Measurements from ENCODE around the gene SUOX.
"Not testable (repeated sequence)": the region's sequence is repeated elsewhere in the genome, so short reads cannot be mapped to it uniquely, and the experiment has no call there.

SUOX gene

GRCh38 chr12:55996715-55997534, at the start of gene SUOX:
Gene SUOX (plus strand): TSS chr12:55997276. CDS start chr12:56002222, 4,946 bp downstream.
- DNase-seq (ENCODE audit: low read depth in 3 of 3), result no peak

DNA sequence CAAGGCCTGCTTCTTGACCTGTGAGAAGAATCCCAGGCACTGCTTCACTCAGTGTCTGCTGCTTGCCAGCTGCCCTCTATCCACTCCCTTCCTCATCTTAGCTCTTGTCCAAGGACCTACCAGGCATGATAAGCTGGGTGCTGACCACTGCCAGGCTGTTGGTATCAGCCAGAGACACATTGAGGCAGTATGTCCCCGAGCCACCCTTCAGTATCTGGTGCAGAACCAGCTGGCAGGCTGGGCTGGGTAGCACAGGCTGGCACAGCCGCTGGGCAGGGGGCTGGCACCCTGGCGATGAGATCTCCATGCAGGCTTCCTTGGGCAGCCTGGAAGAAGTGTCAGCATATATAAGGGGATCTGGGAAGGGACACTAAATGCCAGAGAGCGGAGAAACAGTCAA, 41.7 kb upstream of the SUOX start:
- DNase-seq (ENCODE audit: low read depth in 3 of 3), result no peak

DNA sequence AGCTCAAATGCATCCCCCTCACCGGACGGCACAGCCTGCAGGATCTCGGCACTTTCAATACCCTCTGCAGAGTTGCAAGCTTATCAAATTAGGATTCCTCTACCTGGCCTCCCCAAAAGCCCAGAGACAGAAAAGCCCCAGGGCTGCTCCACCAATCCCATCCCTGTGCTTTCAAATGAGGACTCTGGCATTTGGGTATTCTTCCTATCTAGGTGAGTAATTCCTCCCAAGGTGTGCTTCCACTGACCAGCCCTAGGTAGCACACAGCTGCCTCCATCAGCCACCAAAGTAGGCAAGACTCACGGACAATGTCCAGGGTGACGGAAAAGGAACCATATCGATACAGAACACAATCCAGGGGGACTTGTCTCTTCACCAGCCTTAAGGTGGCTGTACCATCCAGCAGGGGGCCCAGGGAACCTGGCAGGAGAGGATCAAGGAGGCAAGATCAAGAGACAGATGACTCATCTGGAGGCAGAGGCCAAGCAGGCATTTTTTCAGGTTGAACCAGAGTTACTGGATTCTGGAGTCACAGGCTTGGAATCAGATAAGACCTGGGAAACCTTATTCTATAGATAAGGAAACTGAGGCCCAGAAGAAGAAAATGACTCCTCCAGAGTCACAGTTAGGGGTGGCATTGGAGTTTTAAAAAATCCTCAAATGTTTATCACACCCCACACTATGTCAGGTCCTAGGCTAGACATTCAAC, 41.1 kb upstream of the SUOX start:
- no peak for DNase-seq (ENCODE audit: low read depth in 3 of 3)

GRCh38 chr12:55957106-55957859, 39.8 kb upstream of the SUOX start:
- no peak for DNase-seq (ENCODE audit: low read depth in 3 of 3)

DNA sequence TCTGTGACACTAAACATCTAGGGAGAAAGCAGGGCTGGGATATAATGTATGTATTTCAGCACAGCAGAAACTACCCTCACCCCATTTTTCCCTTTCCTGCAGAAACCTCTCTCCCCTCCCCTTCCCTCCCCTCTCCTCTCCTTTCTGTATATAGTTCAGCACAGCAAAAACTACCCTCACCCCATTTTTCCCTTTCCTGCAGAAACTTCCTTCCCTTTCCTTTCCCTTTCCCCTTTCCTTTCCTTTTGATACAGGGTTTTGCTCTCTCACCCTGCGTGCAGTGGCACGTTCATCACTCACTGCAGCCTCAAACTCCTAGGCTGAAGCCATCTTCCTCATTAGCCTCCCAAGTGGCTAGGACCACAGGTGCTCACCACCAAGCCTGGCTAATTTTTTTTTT, 33.3 kb upstream of the SUOX start:
- no peak for DNase-seq (ENCODE audit: low read depth in 3 of 3)

GRCh38 chr12:55965240-55965639, 31.8 kb upstream of the SUOX start:
- DNase-seq (ENCODE audit: low read depth in 3 of 3), result no peak

DNA sequence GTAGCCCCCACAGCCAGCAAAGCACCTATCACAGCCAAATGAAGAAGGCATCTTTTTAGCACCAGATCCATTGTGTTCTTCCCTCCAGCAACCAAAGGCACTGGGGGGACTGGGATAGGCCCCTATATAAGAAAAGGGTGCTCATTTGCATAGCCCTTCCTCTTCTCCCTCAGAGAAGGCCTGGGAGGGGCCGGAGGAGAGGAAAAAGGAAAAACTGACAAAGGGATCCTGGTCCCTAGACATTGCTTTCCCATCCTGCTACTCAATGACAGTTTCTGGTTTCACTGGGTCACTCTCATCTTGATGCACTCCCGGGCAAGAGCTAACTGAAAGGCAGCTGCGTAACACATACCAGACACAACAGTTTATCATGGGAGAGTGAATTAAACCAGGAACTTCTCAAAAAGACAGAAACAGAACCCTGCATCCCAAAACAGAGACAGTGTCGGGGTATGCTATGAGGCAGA, 31.1 kb upstream of the SUOX start, which contains the start of gene PMEL:
Gene PMEL, minus strand, starts transcription at position 102 of the 467 bp plus-strand sequence. Its CDS starts 31 bp downstream, at position 71.
- no peak for DNase-seq (ENCODE audit: low read depth in 3 of 3)

DNA sequence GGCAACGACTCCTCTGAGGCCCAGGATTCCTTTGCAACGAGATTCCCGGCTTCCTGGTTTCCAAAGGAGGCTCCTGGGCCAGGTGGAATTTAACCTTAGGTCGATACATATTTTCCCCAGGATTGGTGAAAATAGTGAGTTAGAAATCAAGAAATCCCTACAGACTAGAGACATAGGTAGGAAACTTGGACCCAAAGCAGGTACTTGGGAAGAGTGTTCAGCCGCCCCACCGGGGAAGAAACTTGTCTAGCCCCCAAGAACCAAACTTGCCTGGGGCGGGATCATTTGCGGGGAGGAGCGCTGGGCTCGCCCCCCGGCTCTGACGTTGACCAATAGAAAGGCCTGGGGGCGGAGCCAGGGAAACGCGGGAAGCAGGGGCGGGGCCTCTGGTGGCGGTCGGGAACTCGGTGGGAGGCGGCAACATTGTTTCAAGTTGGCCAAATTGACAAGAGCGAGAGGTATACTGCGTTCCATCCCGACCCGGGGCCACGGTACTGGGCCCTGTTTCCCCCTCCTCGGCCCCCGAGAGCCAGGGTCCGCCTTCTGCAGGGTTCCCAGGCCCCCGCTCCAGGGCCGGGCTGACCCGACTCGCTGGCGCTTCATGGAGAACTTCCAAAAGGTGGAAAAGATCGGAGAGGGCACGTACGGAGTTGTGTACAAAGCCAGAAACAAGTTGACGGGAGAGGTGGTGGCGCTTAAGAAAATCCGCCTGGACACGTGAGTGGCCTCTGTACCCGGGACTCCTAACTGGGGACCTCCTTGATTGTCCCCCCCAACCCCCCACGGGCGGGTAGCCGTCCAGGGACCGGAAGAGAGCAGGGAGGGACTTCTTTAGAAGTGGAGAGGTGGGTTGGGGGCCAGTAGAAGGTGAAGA, 30.4 kb upstream of the SUOX start, which contains the start of gene CDK2:
Gene CDK2, plus strand, starts transcription at position 423 of the 874 bp plus-strand sequence. Its CDS starts 179 bp downstream, at position 602.
- DNase-seq (ENCODE audit: low read depth in 3 of 3), result peak; percentile 83 to 95 (median 89)

DNA sequence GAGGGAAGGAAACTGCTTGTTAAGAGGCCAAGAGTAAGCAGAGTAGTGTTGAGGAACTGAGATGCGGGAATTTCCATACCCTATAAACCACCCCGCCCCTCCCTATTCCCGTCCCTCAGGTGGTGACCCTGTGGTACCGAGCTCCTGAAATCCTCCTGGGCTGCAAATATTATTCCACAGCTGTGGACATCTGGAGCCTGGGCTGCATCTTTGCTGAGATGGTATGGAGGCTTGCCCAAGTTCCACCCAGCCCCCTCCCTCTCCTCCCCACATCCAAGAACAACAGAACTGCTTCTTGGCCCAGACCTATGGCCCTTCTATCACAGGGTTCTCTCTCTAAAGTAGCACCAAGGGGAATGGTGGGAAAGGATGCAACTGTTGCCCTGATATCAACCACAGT, 27.7 kb upstream of the SUOX start:
- no peak for DNase-seq (ENCODE audit: low read depth in 3 of 3)

GRCh38 chr12:55970775-55971174, 26.3 kb upstream of the SUOX start:
- DNase-seq (ENCODE audit: low read depth in 3 of 3), result no peak

- DNase-seq (ENCODE audit: low read depth in 3 of 3), result no peak
These were observed 25.0 kb upstream of the SUOX start for GRCh38 chr12:55972042-55972441.

GRCh38 chr12:55972456-55972855, 24.6 kb upstream of the SUOX start:
- DNase-seq (ENCODE audit: low read depth in 3 of 3), result no peak

DNA sequence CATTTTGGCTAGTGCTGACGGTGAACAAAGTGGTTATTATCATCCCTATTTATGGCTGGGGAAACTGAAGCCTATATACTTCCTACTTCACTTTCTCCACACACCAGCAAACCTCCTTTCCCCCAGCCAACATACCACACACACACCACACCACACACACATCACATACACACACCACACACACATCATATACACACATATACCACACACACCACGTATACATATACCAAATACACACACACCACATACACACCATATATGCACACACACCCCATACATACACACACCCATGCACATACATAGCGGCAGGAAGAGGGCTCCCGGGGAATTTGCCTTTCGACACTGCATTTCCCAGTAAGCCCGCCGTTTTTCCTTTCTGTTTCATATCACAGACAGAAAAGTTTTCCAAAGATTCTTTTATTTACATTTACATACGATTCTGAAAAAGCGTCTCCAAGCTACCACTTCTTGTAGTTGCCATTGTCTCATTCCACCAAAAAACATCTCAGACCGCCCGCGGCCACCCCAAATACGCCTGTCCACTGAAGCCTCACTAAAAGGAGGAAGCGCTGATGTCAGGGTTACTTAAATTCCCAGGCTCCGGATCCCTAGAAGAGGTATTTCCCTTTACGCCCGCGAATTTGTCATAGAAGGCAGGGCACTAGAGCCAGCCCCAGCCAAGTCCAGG, 24.0 kb upstream of the SUOX start:
- no peak for DNase-seq (ENCODE audit: low read depth in 3 of 3)

GRCh38 chr12:55973599-55974307, 23.3 kb upstream of the SUOX start, which contains the start of gene RAB5B:
Gene RAB5B (plus strand): TSS chr12:55974078. CDS start chr12:55986961, 12,883 bp downstream.
- DNase-seq (ENCODE audit: low read depth in 3 of 3), result peak; percentile 91 to 99 (median 95)

DNA sequence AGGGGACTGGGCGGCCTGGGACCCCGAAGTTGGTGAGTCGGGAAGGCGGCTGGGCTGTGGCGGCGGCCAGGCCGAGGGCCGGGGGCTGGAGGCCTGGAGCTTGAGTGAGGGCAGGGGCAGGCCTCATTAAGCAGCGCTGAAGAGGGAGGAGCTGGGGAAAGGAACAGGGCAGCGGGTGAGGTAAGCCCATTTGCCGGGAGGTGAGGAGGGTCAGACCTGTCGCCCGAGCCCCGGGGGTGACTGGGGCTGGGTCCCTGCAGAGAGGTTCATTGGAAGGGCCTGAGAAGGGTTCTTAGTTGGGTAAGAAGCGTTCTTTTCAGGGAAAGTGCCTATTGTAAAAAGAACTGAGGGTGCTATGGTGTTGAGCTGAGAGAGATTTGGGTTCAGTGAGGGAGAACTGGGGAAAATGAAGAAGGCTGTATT, 22.8 kb upstream of the SUOX start:
- DNase-seq (ENCODE audit: low read depth in 3 of 3), result peak in 2 of 3 donors; percentile 18 to 48

DNA sequence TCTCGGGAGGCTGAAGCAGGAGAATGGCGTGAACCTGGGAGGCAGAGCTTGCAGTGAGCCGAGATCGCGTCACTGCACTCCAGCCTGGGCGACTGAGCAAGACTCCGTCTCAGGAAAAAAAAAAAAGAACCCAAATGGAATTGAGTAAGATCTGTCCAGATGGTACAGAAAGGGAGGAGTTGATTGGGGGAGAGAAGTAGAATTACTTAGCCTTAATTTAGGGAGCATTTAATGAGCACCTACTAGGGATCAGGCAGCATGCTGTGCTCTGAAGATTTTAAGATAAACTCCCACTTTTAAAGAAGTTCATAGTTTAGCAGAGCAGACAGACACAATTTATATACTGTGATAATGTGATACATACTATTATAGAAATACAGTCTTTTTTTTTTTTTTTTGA, 18.7 kb upstream of the SUOX start:
- DNase-seq (ENCODE audit: low read depth in 3 of 3), result no peak

GRCh38 chr12:55979069-55979468, 18.0 kb upstream of the SUOX start:
- DNase-seq (ENCODE audit: low read depth in 3 of 3), result no peak

DNA sequence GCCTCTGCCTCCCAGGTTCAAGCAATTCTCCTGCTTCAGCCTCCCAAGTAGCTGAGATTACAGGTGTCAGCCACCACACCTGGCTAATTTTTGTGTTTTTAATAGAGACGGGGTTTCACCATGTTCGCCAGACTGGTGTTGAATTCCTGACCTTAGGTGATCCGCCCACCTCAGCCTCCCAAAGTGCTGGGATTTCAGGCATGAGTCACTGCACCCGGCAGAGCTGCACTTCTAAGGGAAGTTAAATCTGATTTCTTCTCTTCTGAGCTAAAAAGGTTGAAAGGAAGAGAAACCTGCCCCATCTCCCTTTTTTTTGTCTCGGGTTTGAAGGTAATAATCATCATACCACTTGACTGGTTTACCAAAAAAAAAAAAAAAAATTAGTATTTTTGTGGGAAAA, 15.2 kb upstream of the SUOX start:
- not testable (repeated sequence) for DNase-seq (ENCODE audit: low read depth in 3 of 3)

DNA sequence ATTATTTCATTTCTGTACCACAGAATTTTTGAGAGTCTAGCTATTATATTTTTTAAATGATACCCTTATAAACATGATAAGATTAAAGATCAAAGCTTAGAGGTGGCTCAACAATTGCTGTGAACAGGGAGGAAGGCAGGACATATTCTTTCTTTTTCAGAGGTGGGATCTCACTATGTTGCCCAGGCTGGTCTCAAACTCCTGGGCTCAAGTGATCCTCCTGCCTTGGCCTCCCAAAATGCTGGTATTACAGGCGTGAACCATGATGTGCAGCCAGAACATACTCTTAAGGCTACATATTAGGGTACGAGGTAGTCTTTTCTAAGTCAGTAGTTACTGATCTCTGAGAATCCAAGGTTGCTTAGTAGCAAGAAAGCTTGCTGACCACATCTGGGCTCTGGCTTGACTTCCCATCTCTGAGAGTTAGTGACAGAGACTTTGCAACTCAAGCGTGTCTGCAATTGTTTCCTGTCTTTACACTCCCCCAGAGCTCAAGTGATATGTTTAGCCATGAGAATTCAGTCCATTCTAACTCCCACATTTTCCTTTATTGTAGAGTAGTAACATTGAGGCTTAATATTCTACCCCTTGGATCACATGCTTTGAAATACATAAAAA, 14.6 kb upstream of the SUOX start:
- no peak for DNase-seq (ENCODE audit: low read depth in 3 of 3)
